Heart left ventricle (tissue), 16 donors: Measurements from ENCODE around the gene REG3A. TPM values are rescaled to one million over a fixed set of nuclear protein-coding genes. Genes with fewer than 3 reads are reported as not detected.

Experiments
- ATAC-seq, 4 donors: fragments of 200-7000 bp; cut with Tn5 transposase; one replicate each; pipeline ENCODE4 v1.9.1; 2020 to 2022; ENCODE audit warnings: moderate library complexity in 4 of 4, mild to moderate bottlenecking in 3 of 4, moderate number of reproducible peaks in 1 of 4
- DNase-seq, 5 donors: peaks; one replicate each; pipeline ENCODE4 v3.0.0-alpha.2; 2020
- H3K27ac ChIP-seq, 12 donors: fragments of 200-600 bp; sonication (generic) in 4 of 12; one replicate each; pipeline versions ENCODE4 v1.5.0 to v1.8.0; 2016 to 2022; ENCODE audit warnings: mild to moderate bottlenecking in 2 of 12
- H3K27me3 ChIP-seq, 9 donors: fragments of 200-600 bp; sonication (generic) in 2 of 9; one replicate each; pipeline versions ENCODE4 v1.5.1 to v1.8.0; 2016 to 2022; ENCODE audit warnings: mild to moderate bottlenecking in 3 of 9
- H3K36me3 ChIP-seq, 9 donors: fragments of 200-600 bp; sonication (generic) in 2 of 9; one replicate each; pipeline versions ENCODE4 v1.5.0 to v1.8.0; 2018 to 2022; ENCODE audit warnings: mild to moderate bottlenecking in 2 of 9
- H3K4me1 ChIP-seq, 12 donors: fragments of 200-600 bp; sonication (generic) in 4 of 12; one replicate each; pipeline versions ENCODE4 v1.5.0 to v1.8.0; 2016 to 2022; ENCODE audit warnings: mild to moderate bottlenecking in 3 of 12
- H3K4me3 ChIP-seq, 12 donors: fragments of 200-600 bp; sonication (generic) in 4 of 12; one replicate each; pipeline versions ENCODE4 v1.5.0 to v1.8.0; 2017 to 2022; ENCODE audit warnings: mild to moderate bottlenecking in 9 of 12, moderate library complexity in 4 of 12
- H3K9me3 ChIP-seq, 12 donors: fragments of 200-600 bp; sonication (generic) in 4 of 12; one replicate each; pipeline versions ENCODE4 v1.5.0 to v1.8.0; 2016 to 2022; ENCODE audit warnings: mild to moderate bottlenecking in 1 of 12
- POLR2A ChIP-seq, 2 donors: fragments of 450-650 bp; IDR thresholded peaks; one replicate each; pipeline ENCODE4 v1.6.1; 2017; ENCODE audit warnings: antibody characterized with exemption in 2 of 2, mild to moderate bottlenecking in 2 of 2, moderate library complexity in 2 of 2
- WGBS, 4 donors: extraction: QIAGEN DNeasy Blood & Tissue Kit in 2 of 4; methylation state at CpG; one replicate each; pipeline versions ENCODE4 v1.1.5 to v1.1.7; 2013 to 2018; 5-methylcytosine and 5-hydroxymethylcytosine counted together
- intact Hi-C, 10 donors: fragments of 100-400 bp; cut with DNase I; formaldehyde crosslinking; loops; one replicate each; pipeline versions ENCODE4 v1.11.1 to v1.14.2; 2022
- polyA plus RNA-seq, 2 donors: library from polyadenylated mRNA; stranded (reverse); fragments of 200-250 nt; gene quantifications; one replicate each; pipeline ENCODE4 v1.2.3, GENCODE V29; 2013
- total RNA-seq, 9 donors: library from RNA; depleted of rRNA in 2 of 9; stranded (reverse); fragments of >200 nt in 2 of 9; fragmentation: NEBNext Ultra II Directional in 3 of 9; extraction: Animal tissue kit (Norgen Biotek cat#: 25700) in 3 of 9; gene quantifications; one replicate each; pipeline versions ENCODE4 v1.1.0 to v1.2.4, GENCODE V29; 2016 to 2023
- TF ChIP-seq, protein P1 (sequence below), 12 donors: fragments of 200-600 bp; sonication (generic) in 4 of 12; IDR thresholded peaks; one replicate each; pipeline versions ENCODE4 v1.5.0 to v1.8.0; 2018 to 2022; ENCODE audit warnings: antibody characterized with exemption in 12 of 12, mild to moderate bottlenecking in 5 of 12
- donor health status: ischemic (EF 13 %, LVEDD 7.1; RV severe dilation, severe dysfunction).
- donor health status: healthy with polysubstance abuse.
- donor health status: DM: no; HTN: yes; CAD: no.
- donor health status: DM: no; HTN: no; CAD: no.
- donor health status: ischemic (EF 25% LVEDD 6.9; RV normal size, moderate dysfunction).
- donor health status: ischemic (EF 25% LVEDD 5.7; RV mildly dilated, moderate dysfunction).
- donor health status: healthy.
- donor health status: DM: yes; HTN: yes; CAD: no.
- donor health status: ischemic (EF 35%, LVEDD 5.7; RV mildly dilated, moderate dysfunction).
- donor health status: nonischemic (EF 11% LVEDD 7.7; RV severe dilation, severe dysfunction).
- donor health status: DM: yes; HTN: yes; CAD: no.
- donor health status: PGD.
- donor health status: ischemic (EF 29% LVEDD 5.4; RV normal size, mild dysfunction).
- donor health status: nonischemic (EF 23%, LVEDD 6.1; RV moderate dilation, normal function).

REG3A gene
- total and polyA plus RNA-seq, 11 donors, result 0.27 to 1.3 TPM; not detected in 9

DNA sequence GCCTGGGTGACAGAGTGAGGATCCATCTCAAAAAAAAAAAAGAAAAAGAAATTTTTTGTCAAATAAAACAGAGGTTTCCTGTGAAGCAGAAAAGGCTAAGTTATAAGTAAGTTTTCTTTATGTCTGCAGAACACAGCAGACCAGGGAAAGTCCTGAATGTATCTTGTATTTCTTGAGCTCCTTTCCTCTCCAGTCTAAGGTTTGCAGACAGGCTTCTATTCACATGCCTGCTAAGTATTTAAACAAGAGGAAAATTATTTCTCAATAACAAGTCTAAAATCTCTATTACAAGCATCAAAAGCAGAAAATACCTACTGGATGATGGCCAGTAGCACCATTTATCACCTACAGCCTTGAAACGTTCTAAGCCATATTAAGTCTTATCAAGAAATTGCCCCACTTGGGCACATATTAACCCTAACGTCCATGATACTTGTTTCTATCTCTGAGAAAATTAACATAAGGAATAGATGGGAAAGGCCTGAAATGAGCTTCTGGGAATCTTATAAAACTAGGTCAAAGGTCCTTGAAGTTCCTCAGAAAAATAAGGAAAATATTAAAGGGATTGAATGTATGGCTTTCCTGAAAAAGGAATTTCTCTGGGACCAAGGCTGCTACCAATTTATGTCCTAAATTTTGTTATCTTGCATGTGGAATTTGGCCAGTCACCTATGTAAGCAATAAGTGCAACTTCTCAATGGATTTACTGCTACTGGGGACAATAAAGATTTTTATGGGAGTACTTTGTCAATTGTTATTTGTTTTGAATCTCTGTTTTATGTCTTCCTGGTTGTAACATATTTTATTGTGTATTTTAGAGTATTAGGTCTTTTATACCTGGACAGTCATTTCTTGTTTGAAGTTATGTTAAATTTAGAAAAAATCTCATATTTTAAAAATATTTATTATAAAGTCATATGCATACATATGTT, 42.3 kb downstream of the REG3A start:
- WGBS, 4 donors, result 54 to 62% (median 57%) methylated on average over 2 of the region's 2 CpGs
- no peak for DNase-seq
- intact Hi-C loops, result no loop called here

GRCh38 chr2:79114797-79115494, 44.6 kb downstream of the REG3A start:
- no peak for TF ChIP-seq POLR2A (IDR thresholded peaks at IDR 0.05)
- TF ChIP-seq, protein P1, sequence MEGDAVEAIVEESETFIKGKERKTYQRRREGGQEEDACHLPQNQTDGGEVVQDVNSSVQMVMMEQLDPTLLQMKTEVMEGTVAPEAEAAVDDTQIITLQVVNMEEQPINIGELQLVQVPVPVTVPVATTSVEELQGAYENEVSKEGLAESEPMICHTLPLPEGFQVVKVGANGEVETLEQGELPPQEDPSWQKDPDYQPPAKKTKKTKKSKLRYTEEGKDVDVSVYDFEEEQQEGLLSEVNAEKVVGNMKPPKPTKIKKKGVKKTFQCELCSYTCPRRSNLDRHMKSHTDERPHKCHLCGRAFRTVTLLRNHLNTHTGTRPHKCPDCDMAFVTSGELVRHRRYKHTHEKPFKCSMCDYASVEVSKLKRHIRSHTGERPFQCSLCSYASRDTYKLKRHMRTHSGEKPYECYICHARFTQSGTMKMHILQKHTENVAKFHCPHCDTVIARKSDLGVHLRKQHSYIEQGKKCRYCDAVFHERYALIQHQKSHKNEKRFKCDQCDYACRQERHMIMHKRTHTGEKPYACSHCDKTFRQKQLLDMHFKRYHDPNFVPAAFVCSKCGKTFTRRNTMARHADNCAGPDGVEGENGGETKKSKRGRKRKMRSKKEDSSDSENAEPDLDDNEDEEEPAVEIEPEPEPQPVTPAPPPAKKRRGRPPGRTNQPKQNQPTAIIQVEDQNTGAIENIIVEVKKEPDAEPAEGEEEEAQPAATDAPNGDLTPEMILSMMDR (IDR thresholded peaks at IDR 0.05), result no peak
- intact Hi-C loops, result loop anchor here in 1 of 10 donors (1.0 kb wide), 1 partner anchor 11 kb away; no protein-coding TSS in a partner anchor
- WGBS, 4 donors, result 48 to 61% (median 59%) methylated on average over 3 of the region's 3 CpGs
- ATAC-seq (peak in 3 of 4 donors; percentile 59 to 63 (median 60)), DNase-seq (peak in 1 of 5 donors; percentile 28)
- Histone ChIP-seq H3K4me1 (no peaks in the 10 kb centered on the region), H3K36me3 (no peaks in the 10 kb centered on the region), H3K9me3 (peaks cover 0 to 13% (median 0%) of the 10 kb centered on the region in 12 donors), H3K27ac (no peak overlapping the region), H3K27me3 (no peaks in the 10 kb centered on the region), H3K4me3 (no peak overlapping the region)

More for the DNA sequence above, 42.3 kb downstream of the REG3A start:
- Histone ChIP-seq H3K36me3 (no peaks in the 10 kb centered on the region), H3K4me3 (no peak overlapping the region), H3K27me3 (no peaks in the 10 kb centered on the region), H3K4me1 (no peaks in the 10 kb centered on the region), H3K9me3 (peaks cover 0 to 2% (median 0%) of the 10 kb centered on the region in 12 donors), H3K27ac (no peak overlapping the region)
- TF ChIP-seq POLR2A (IDR thresholded peaks at IDR 0.05), result no peak
- TF ChIP-seq, protein P1 (IDR thresholded peaks at IDR 0.05), result no peak
- ATAC-seq, result no peak

GRCh38 chr2:79112269-79112668, 47.3 kb downstream of the REG3A start:
- TF ChIP-seq, protein P1 (IDR thresholded peaks at IDR 0.05), result no peak
- TF ChIP-seq POLR2A (IDR thresholded peaks at IDR 0.05), result no peak
- H3K4me3 ChIP-seq, result no peak overlapping the region
- DNase-seq (no peak), ATAC-seq (no peak)
- no peaks in the 10 kb centered on the region for H3K27me3 ChIP-seq
- WGBS, 4 donors, result 90 to 95% (median 92%) methylated on average over 3 of the region's 3 CpGs
- intact Hi-C loops, result no loop called here
- H3K4me1 ChIP-seq, result no peaks in the 10 kb centered on the region
- H3K27ac ChIP-seq, result no peak overlapping the region
- H3K9me3 ChIP-seq, result peaks cover 0 to 14% (median 0%) of the 10 kb centered on the region in 12 donors
- H3K36me3 ChIP-seq, result no peaks in the 10 kb centered on the region

Other genes with a start within 250 kb of the REG3A start
- gene REG3G, start 134.1 kb downstream of the REG3A start, total RNA-seq, result not detected
- under 1 TPM in 1 of 2 donors, not detected in 1; 0.11 TPM for gene REG3G, start 134.1 kb downstream of the REG3A start, polyA plus RNA-seq
- gene REG1B, start 71.8 kb downstream of the REG3A start, total RNA-seq, result 1 to 10 TPM in 1 of 9 donors, under 1 TPM in 2, not detected in 6; 0.34 to 2.0 (median 0.88) TPM
- under 1 TPM; 0.27 to 0.69 TPM for gene REG1B, start 71.8 kb downstream of the REG3A start, polyA plus RNA-seq
- 1 to 10 TPM in 5 of 9 donors, not detected in 4; 1.2 to 2.8 (median 1.8) TPM for gene REG1A, start 39.3 kb downstream of the REG3A start, total RNA-seq
- 1 to 10 TPM in 1 of 2 donors, under 1 TPM in 1; 0.69 to 5.7 TPM for gene REG1A, start 39.3 kb downstream of the REG3A start, polyA plus RNA-seq